ENCODE results near the gene HNRNPC.

HNRNPC gene

GRCh38 chr14:21269252-21270046 is at the start of gene HNRNPC:
HNRNPC (minus strand) TSS chr14:21269442; CDS start chr14:21234193, 35,249 bp downstream.
- peak; percentile 100 for DNase-seq (ENCODE audit: low read depth)
- peak within 1 kb of the TSS; percentile 77 for H3K4me3 ChIP-seq (ENCODE audit: low read depth, low read length)
- TF ChIP-seq CTCF (IDR thresholded peaks at IDR 0.05; ENCODE audit: low read depth, low read length, missing control alignments): no peak
- in situ Hi-C loops (cut with HindIII; ENCODE audit: low sequenced_read_pairs): no loop called here

- TF ChIP-seq CTCF (IDR thresholded peaks at IDR 0.05; ENCODE audit: low read depth, low read length, missing control alignments): no peak
- in situ Hi-C loops (cut with HindIII; ENCODE audit: low sequenced_read_pairs): no loop called here
- no peak overlapping the region for H3K4me3 ChIP-seq (ENCODE audit: low read depth, low read length)
- DNase-seq (ENCODE audit: low read depth): no peak
Measured at GRCh38 chr14:21317398-21317797, 48.2 kb upstream of the HNRNPC start.

- in situ Hi-C loops (cut with HindIII; ENCODE audit: low sequenced_read_pairs): no loop called here
- H3K4me3 ChIP-seq (ENCODE audit: low read depth, low read length): no peak overlapping the region
- TF ChIP-seq CTCF (IDR thresholded peaks at IDR 0.05; ENCODE audit: low read depth, low read length, missing control alignments): no peak
- no peak for DNase-seq (ENCODE audit: low read depth)
Measured at GRCh38 chr14:21313512-21313911, 44.3 kb upstream of the HNRNPC start.

GRCh38 chr14:21311614-21312013 is 42.4 kb upstream of the HNRNPC start:
- in situ Hi-C loops (cut with HindIII; ENCODE audit: low sequenced_read_pairs): no loop called here
- H3K4me3 ChIP-seq (ENCODE audit: low read depth, low read length): no peak overlapping the region
- TF ChIP-seq CTCF (IDR thresholded peaks at IDR 0.05; ENCODE audit: low read depth, low read length, missing control alignments): no peak
- no peak for DNase-seq (ENCODE audit: low read depth)

GRCh38 chr14:21309956-21310355 is 40.7 kb upstream of the HNRNPC start:
- H3K4me3 ChIP-seq (ENCODE audit: low read depth, low read length): no peak overlapping the region
- in situ Hi-C loops (cut with HindIII; ENCODE audit: low sequenced_read_pairs): no loop called here
- DNase-seq (ENCODE audit: low read depth): no peak
- TF ChIP-seq CTCF (IDR thresholded peaks at IDR 0.05; ENCODE audit: low read depth, low read length, missing control alignments): no peak

GRCh38 chr14:21309238-21309636 is 40.0 kb upstream of the HNRNPC start:
- no peak for TF ChIP-seq CTCF (IDR thresholded peaks at IDR 0.05; ENCODE audit: low read depth, low read length, missing control alignments)
- DNase-seq (ENCODE audit: low read depth): no peak
- H3K4me3 ChIP-seq (ENCODE audit: low read depth, low read length): peak overlapping the region; percentile 33
- in situ Hi-C loops (cut with HindIII; ENCODE audit: low sequenced_read_pairs): no loop called here

Data from astrocyte of the cerebellum (primary cell).